Prostate gland (tissue), 2 donors: Measurements from ENCODE around the gene SLC7A6OS. TPM values are rescaled to one million over a fixed set of nuclear protein-coding genes. Genes with fewer than 3 reads are reported as not detected.
A peak's percentile ranks its signal among the peaks of the same experiment; 100 is the strongest.

Experiments used
- DNase-seq: peaks from one replicate; pipeline ENCODE4 v3.0.0-alpha.2; 2019; ENCODE audit warnings: low spot score
- H3K27ac ChIP-seq, 2 donors: fragments of 200-600 bp; sonication (generic); 2 replicates each; pipeline ENCODE4 v1.5.1; 2017 to 2019
- H3K27me3 ChIP-seq: fragments of 200-600 bp; sonication (generic); replicated peaks from 2 replicates; pipeline ENCODE4 v1.5.1; 2019; ENCODE audit not compliant: insufficient read depth
- H3K36me3 ChIP-seq, 2 donors: fragments of 200-600 bp; sonication (generic); 1 replicate in 1 of 2; 2 replicates in 1 of 2; pipeline versions ENCODE4 v1.5.1 to v1.8.1; 2017 to 2019
- H3K4me1 ChIP-seq: fragments of 200-600 bp; sonication (generic); replicated peaks from 2 replicates; pipeline ENCODE4 v1.5.1; 2019
- H3K4me3 ChIP-seq, 2 donors: fragments of 200-600 bp; sonication (generic); 2 replicates each; pipeline ENCODE4 v1.5.1; 2017 to 2019
- H3K9me3 ChIP-seq: fragments of 200-600 bp; sonication (generic); 2 replicates; pipeline ENCODE4 v1.5.1; 2017
- CTCF ChIP-seq, 4 experiments: fragments of 200-600 bp in 2 of 4; fragments of 450-650 bp in 2 of 4; sonication (generic) in 2 of 4; IDR thresholded peaks; 1 replicate in 3 of 4; 2 replicates in 1 of 4; pipeline ENCODE4 v1.5.1; 2016 to 2019; ENCODE audit warnings: antibody characterized with exemption in 4 of 4, mild to moderate bottlenecking in 2 of 4, moderate library complexity in 2 of 4
- POLR2A ChIP-seq: fragments of 450-650 bp; IDR thresholded peaks from one replicate; pipeline ENCODE4 v1.6.1; 2016; ENCODE audit warnings: antibody characterized with exemption, mild to moderate bottlenecking
- POLR2AphosphoS5 ChIP-seq: sonication (generic); formaldehyde crosslinking; IDR thresholded peaks from one replicate; pipeline ENCODE4 v1.6.1; 2017; ENCODE audit warnings: antibody characterized with exemption
- WGBS: methylation state at CpG from one replicate; pipeline ENCODE4 v1.1.5; 2018; 5-methylcytosine and 5-hydroxymethylcytosine counted together
- intact Hi-C: fragments of 100-400 bp; cut with DNase I; formaldehyde crosslinking; loops from one replicate; pipeline ENCODE4 v1.14.2; 2022
- total RNA-seq, 2 donors: library from RNA; depleted of rRNA; stranded (reverse); fragments of >200 nt; gene quantifications; one replicate each; pipeline ENCODE4 v1.1.0, GENCODE V29; 2016

The SLC7A6OS gene
- total RNA-seq, 2 donors from 2014 or later: 10.0 to 23.6 TPM

GRCh38 chr16:68319185-68319908 lies 8.6 kb upstream of the SLC7A6OS start:
- H3K27me3 ChIP-seq: no peaks in the 10 kb centered on the region
- H3K36me3 ChIP-seq: peaks cover 0 to 2% of the 10 kb centered on the region in 2 donors
- TF ChIP-seq POLR2A (no peak), CTCF (IDR thresholded peaks at IDR 0.05) (no peak), POLR2AphosphoS5 (no peak)
- intact Hi-C loops: no loop called here
- H3K4me1 ChIP-seq: no peaks in the 10 kb centered on the region
- no peak overlapping the region for H3K27ac ChIP-seq
- 85% methylated on average over 6 of the region's 6 CpGs for WGBS
- H3K9me3 ChIP-seq: no peaks in the 10 kb centered on the region
- H3K4me3 ChIP-seq: no peak overlapping the region
- no peak for DNase-seq

DNA sequence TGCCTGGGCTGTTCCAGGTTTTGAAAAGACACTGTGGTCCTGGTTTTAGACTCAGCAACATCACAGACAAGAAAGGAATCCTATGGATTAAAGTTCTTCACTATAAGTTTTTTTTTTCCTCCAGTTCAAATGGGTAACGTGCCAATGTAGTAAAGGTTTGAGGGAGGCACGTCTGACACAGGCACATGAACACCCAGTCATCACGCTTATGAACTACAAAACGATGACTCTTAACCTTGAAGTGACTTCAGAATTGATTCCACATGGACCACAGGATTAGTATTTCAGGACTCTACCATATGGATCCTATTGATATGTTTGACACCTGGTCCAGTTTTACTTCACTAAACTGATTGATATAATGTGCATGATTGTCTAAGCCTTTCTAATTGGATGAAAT lies 2.4 kb upstream of the SLC7A6OS start:
- no peak for TF ChIP-seq CTCF (IDR thresholded peaks at IDR 0.05)
- no peak for TF ChIP-seq POLR2AphosphoS5
- TF ChIP-seq POLR2A: no peak
- peaks cover 8% of the 10 kb centered on the region for H3K4me1 ChIP-seq
- H3K27me3 ChIP-seq: no peaks in the 10 kb centered on the region
- intact Hi-C loops: loop anchor here (5.0 kb wide), 1 partner anchor 51 kb away; the partner anchor contains the start of gene SLC7A6
- H3K36me3 ChIP-seq: no peaks in the 10 kb centered on the region
- H3K4me3 ChIP-seq: no peak overlapping the region
- H3K9me3 ChIP-seq: no peaks in the 10 kb centered on the region
- no peak for DNase-seq
- 82% methylated on average over 4 of the region's 4 CpGs for WGBS
- no peak overlapping the region for H3K27ac ChIP-seq

DNA sequence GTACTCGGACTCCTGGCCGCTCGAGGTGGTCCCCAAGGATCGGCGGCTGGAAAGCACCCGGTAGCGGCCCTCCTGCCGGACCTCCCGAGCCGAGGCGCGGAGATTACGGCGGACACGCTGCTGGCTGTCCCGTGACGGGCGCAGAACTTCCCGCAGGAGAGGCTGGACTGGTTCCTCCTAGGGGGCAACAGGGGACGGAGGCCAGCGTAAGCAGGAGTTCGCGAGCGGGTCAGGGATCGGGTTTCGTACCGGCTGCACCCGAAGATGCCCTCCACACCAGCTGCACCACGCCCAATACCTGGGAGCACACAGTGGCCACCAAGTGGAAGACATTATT lies 341 bp downstream of the SLC7A6OS start:
- H3K4me1 ChIP-seq: peaks cover 8% of the 10 kb centered on the region
- 2% methylated on average over 10 of the region's 29 CpGs for WGBS
- intact Hi-C loops: loop anchor here (5.0 kb wide), 1 partner anchor 48 kb away; the partner anchor contains the start of gene SLC7A6
- peak overlapping the region; percentile 70 to 72 for H3K27ac ChIP-seq
- DNase-seq: peak; percentile 13
- H3K36me3 ChIP-seq: no peaks in the 10 kb centered on the region
- TF ChIP-seq CTCF (IDR thresholded peaks at IDR 0.05) (no peak), POLR2A (no peak), POLR2AphosphoS5 (no peak)
- peak overlapping the region; percentile 65 to 76 for H3K4me3 ChIP-seq
- no peaks in the 10 kb centered on the region for H3K27me3 ChIP-seq
- H3K9me3 ChIP-seq: no peaks in the 10 kb centered on the region

DNA sequence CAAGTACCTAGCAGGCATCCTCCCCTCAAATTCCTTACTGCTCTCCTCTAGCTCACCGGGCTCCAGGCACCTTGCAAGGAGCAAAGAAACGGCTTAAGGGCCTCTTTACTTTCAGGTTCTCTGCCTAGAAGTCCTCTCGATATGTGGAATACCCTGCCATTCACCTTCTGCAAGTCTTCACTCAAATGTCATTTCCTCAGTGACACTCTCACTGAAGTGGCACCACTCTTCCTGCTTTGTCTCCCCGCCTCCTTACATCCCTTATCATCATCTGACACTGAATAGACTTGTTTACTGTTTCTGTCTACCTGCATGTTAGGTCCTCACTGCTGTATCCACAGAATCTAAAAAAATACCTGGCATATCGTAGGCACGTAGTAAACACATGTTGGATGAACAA lies 947 bp downstream of the SLC7A6OS start:
- intact Hi-C loops: loop anchor here (5.0 kb wide), 1 partner anchor 47 kb away; the partner anchor contains the start of gene SLC7A6
- Histone ChIP-seq H3K4me3 (peak overlapping the region; percentile 65 to 76), H3K27me3 (no peaks in the 10 kb centered on the region), H3K4me1 (peaks cover 8% of the 10 kb centered on the region), H3K9me3 (no peaks in the 10 kb centered on the region), H3K36me3 (no peaks in the 10 kb centered on the region), H3K27ac (peak overlapping the region; percentile 70 to 72)
- WGBS: 40% methylated on average over 6 of the region's 6 CpGs
- TF ChIP-seq CTCF (IDR thresholded peaks at IDR 0.05): no peak
- TF ChIP-seq POLR2A: no peak
- no peak for TF ChIP-seq POLR2AphosphoS5
- no peak for DNase-seq

DNA sequence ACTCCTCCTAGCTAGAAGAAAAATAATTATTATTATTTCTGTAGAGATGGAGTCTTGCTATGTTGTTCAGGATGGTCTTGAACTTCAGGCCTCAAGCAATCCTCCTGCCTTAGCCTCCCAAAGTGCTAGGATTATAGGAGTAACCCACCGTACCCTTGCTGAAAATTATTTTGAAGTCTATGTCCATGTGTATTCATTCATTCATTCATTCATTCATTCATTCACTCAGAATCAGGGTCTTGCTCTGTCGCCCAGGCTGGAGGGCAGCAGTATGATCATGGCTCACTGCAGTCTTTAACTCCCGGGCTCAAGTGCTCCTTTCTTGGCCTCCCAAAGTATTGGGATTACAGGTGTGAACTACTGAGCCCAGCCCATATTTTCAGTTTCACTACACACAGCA lies 4.1 kb downstream of the SLC7A6OS start:
- DNase-seq: no peak
- H3K4me1 ChIP-seq: peaks cover 8% of the 10 kb centered on the region
- TF ChIP-seq CTCF (IDR thresholded peaks at IDR 0.05) (no peak), POLR2A (no peak), POLR2AphosphoS5 (no peak)
- H3K36me3 ChIP-seq: peaks cover 0 to 6% of the 10 kb centered on the region in 2 donors
- H3K9me3 ChIP-seq: no peaks in the 10 kb centered on the region
- no peak overlapping the region for H3K4me3 ChIP-seq
- intact Hi-C loops: no loop called here
- no peaks in the 10 kb centered on the region for H3K27me3 ChIP-seq
- 96% methylated on average over 3 of the region's 3 CpGs for WGBS
- no peak overlapping the region for H3K27ac ChIP-seq
